Heart right ventricle (tissue), 16 donors: ENCODE measurements around the gene ARL8A. TPM values are rescaled to one million over a fixed set of nuclear protein-coding genes. Genes with fewer than 3 reads are reported as not detected.

Experiments
- ATAC-seq, 8 donors: fragments of 200-7000 bp; cut with Tn5 transposase; one replicate each; pipeline ENCODE4 v1.9.1; 2020; ENCODE audit warnings: mild to moderate bottlenecking in 8 of 8, moderate library complexity in 8 of 8, moderate number of reproducible peaks in 1 of 8
- DNase-seq, 2 donors: peaks; one replicate each; pipeline ENCODE4 v3.0.0-alpha.2; 2020
- H3K27ac ChIP-seq, 10 donors: fragments of 200-600 bp; sonication (generic) in 2 of 10; one replicate each; pipeline versions ENCODE4 v1.5.0 to v1.8.0; 2020 to 2022; ENCODE audit warnings: mild to moderate bottlenecking in 3 of 10
- H3K27me3 ChIP-seq, 7 donors: fragments of 200-600 bp; one replicate each; pipeline ENCODE4 v1.8.0; 2021 to 2022; ENCODE audit warnings: mild to moderate bottlenecking in 2 of 7
- H3K36me3 ChIP-seq, 9 donors: fragments of 200-600 bp; sonication (generic) in 1 of 9; one replicate each; pipeline versions ENCODE4 v1.5.0 to v1.8.0; 2020 to 2022; ENCODE audit warnings: mild to moderate bottlenecking in 2 of 9
- H3K4me1 ChIP-seq, 9 donors: fragments of 200-600 bp; sonication (generic) in 1 of 9; one replicate each; pipeline versions ENCODE4 v1.5.0 to v1.8.0; 2020 to 2022; ENCODE audit warnings: mild to moderate bottlenecking in 4 of 9
- H3K4me3 ChIP-seq, 10 donors: fragments of 200-600 bp; sonication (generic) in 2 of 10; one replicate each; pipeline versions ENCODE4 v1.5.0 to v1.8.0; 2020 to 2022; ENCODE audit warnings: mild to moderate bottlenecking in 7 of 10, moderate library complexity in 2 of 10
- H3K9me3 ChIP-seq, 11 donors: fragments of 200-600 bp in 10 of 11; sonication (generic) in 2 of 11; one replicate each; pipeline versions ENCODE4 v1.5.0 to v1.8.0; 2013 to 2022; ENCODE audit warnings: mild to moderate bottlenecking in 2 of 11, control low read depth in 1 of 11, moderate library complexity in 1 of 11
- WGBS, 2 donors: extraction: QIAGEN DNeasy Blood & Tissue Kit; methylation state at CpG; one replicate each; pipeline ENCODE4 v1.1.7; 2013; ENCODE audit warnings: inconsistent platforms in 1 of 2; 5-methylcytosine and 5-hydroxymethylcytosine counted together
- intact Hi-C, 10 donors: fragments of 100-400 bp; cut with DNase I; formaldehyde crosslinking; loops; one replicate each; pipeline versions ENCODE4 v1.11.1 to v1.14.2; 2022
- polyA plus RNA-seq, 2 donors: library from polyadenylated mRNA; stranded (reverse); fragments of 200-250 nt; gene quantifications; one replicate each; pipeline ENCODE4 v1.2.3, GENCODE V29; 2013
- total RNA-seq, 10 donors: library from RNA; stranded (reverse); fragmentation: NEBNext Ultra II Directional in 3 of 10; extraction: Animal tissue kit (Norgen Biotek cat#: 25700) in 3 of 10; gene quantifications; one replicate each; pipeline versions ENCODE4 v1.2.1 to v1.2.4, GENCODE V29; 2021 to 2023
- TF ChIP-seq, protein P1 (sequence below), 9 donors: fragments of 200-600 bp; sonication (generic) in 2 of 9; IDR thresholded peaks; one replicate each; pipeline versions ENCODE4 v1.5.0 to v1.8.0; 2021 to 2022; ENCODE audit warnings: antibody characterized with exemption in 9 of 9, mild to moderate bottlenecking in 5 of 9, moderate library complexity in 1 of 9
- donor health status: Arrhythmogenic right ventricular cardiomyopathy.
- donor health status: ischemic (EF 13 %, LVEDD 7.1; RV severe dilation, severe dysfunction).
- donor health status: healthy with polysubstance abuse.
- donor health status: DM: no; HTN: yes; CAD: no.
- donor health status: DM: no; HTN: no; CAD: no.
- donor health status: ischemic (EF 25% LVEDD 6.9; RV normal size, moderate dysfunction).
- donor health status: ischemic (EF 25% LVEDD 5.7; RV mildly dilated, moderate dysfunction).
- donor health status: healthy.
- donor health status: DM: yes; HTN: yes; CAD: no.
- donor health status: Ischemic cardiomyopathy.
- donor health status: ischemic (EF 35%, LVEDD 5.7; RV mildly dilated, moderate dysfunction).
- donor health status: nonischemic (EF 11% LVEDD 7.7; RV severe dilation, severe dysfunction).
- donor health status: DM: yes; HTN: yes; CAD: no.
- donor health status: PGD.
- donor health status: ischemic (EF 29% LVEDD 5.4; RV normal size, mild dysfunction).
- donor health status: nonischemic (EF 23%, LVEDD 6.1; RV moderate dilation, normal function).

Gene ARL8A
- total and polyA plus RNA-seq, 12 donors: 21.5 to 92.7 (median 78.0) TPM

DNA sequence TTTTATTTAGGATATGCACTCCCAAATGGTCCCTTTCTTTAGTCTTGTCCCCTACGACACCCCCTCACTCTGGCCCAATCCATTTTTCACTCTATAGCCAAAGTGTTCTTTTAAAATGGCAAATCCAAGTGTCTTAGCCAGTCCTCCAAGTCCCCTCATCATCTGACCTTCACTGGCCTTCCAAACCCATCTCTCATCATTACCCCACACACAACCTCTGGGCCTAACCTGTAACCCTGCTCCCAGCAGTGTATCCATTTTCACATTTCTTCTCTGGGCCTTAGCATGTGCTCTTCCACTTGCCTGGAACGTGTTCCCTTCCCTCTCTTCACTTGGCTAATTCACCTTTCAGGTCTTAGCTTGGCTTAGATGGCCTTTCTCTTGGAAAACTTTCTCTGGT lies 6.5 kb upstream of the ARL8A start:
- H3K36me3 ChIP-seq: peaks cover 0 to 53% (median 0%) of the 10 kb centered on the region in 9 donors
- DNase-seq (no peak), ATAC-seq (no peak)
- peaks cover 0 to 15% (median 6%) of the 10 kb centered on the region in 9 donors for H3K4me1 ChIP-seq
- TF ChIP-seq, protein P1, sequence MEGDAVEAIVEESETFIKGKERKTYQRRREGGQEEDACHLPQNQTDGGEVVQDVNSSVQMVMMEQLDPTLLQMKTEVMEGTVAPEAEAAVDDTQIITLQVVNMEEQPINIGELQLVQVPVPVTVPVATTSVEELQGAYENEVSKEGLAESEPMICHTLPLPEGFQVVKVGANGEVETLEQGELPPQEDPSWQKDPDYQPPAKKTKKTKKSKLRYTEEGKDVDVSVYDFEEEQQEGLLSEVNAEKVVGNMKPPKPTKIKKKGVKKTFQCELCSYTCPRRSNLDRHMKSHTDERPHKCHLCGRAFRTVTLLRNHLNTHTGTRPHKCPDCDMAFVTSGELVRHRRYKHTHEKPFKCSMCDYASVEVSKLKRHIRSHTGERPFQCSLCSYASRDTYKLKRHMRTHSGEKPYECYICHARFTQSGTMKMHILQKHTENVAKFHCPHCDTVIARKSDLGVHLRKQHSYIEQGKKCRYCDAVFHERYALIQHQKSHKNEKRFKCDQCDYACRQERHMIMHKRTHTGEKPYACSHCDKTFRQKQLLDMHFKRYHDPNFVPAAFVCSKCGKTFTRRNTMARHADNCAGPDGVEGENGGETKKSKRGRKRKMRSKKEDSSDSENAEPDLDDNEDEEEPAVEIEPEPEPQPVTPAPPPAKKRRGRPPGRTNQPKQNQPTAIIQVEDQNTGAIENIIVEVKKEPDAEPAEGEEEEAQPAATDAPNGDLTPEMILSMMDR (IDR thresholded peaks at IDR 0.05): no peak
- H3K27ac ChIP-seq: no peak overlapping the region
- intact Hi-C loops: no loop called here
- 92 to 95% methylated on average over 2 of the region's 2 CpGs for WGBS, 2 donors
- no peaks in the 10 kb centered on the region for H3K9me3 ChIP-seq
- H3K4me3 ChIP-seq: no peak overlapping the region
- no peaks in the 10 kb centered on the region for H3K27me3 ChIP-seq

DNA sequence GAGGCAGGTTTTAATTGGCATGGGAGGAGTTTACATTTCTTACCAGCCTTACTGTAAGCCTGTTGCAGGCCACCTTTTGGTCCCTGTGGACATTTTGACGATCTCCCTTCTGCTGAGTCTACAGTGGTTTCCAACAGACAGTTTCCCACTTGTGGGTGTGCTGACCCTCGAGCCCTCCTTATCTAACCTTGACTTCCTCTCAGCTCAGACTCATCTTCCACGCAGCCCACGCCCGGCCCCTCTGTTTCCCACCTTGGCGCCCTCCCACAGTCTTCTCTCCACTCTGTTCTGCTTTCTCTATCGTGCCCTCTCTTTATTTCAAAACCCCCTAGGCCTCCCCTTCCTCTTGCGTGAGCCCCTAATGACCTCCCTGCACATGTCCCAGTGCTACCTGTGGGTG lies 6.1 kb upstream of the ARL8A start:
- no peak for ATAC-seq
- intact Hi-C loops: no loop called here
- H3K36me3 ChIP-seq: peaks cover 0 to 53% (median 0%) of the 10 kb centered on the region in 9 donors
- H3K27ac ChIP-seq: no peak overlapping the region
- no peaks in the 10 kb centered on the region for H3K9me3 ChIP-seq
- no peak for DNase-seq
- WGBS, 2 donors: 85 to 88% methylated on average over 8 of the region's 8 CpGs
- H3K27me3 ChIP-seq: no peaks in the 10 kb centered on the region
- H3K4me1 ChIP-seq: peaks cover 0 to 13% (median 6%) of the 10 kb centered on the region in 9 donors
- TF ChIP-seq, protein P1 (IDR thresholded peaks at IDR 0.05): no peak
- H3K4me3 ChIP-seq: no peak overlapping the region

DNA sequence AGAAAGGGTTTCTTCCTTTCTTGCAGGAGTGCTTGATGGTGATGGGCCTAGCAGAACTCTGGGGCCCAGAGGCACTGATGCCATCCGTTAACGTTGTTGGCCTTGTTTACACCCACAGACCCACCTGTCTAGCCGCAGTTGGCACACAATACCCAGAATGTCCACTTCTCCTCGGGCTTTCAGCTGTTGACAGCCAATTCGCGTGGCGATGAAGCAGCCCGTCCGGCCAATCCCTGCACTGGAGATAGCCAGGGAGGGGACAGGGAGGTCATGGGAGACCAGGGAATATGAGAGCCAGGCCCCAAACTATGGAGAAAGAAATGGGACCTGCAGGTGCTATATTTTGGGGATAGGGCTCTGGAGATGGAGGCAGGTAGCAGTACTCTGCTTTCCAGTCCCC lies 5.7 kb upstream of the ARL8A start:
- intact Hi-C loops: no loop called here
- no peak overlapping the region for H3K4me3 ChIP-seq
- H3K36me3 ChIP-seq: peaks cover 0 to 53% (median 0%) of the 10 kb centered on the region in 9 donors
- no peak for DNase-seq
- H3K9me3 ChIP-seq: no peaks in the 10 kb centered on the region
- no peaks in the 10 kb centered on the region for H3K27me3 ChIP-seq
- peaks cover 3 to 13% (median 7%) of the 10 kb centered on the region in 9 donors for H3K4me1 ChIP-seq
- TF ChIP-seq, protein P1 (IDR thresholded peaks at IDR 0.05): no peak
- H3K27ac ChIP-seq: no peak overlapping the region
- no peak for ATAC-seq
- WGBS, 2 donors: 89 to 91% methylated on average over 9 of the region's 9 CpGs

DNA sequence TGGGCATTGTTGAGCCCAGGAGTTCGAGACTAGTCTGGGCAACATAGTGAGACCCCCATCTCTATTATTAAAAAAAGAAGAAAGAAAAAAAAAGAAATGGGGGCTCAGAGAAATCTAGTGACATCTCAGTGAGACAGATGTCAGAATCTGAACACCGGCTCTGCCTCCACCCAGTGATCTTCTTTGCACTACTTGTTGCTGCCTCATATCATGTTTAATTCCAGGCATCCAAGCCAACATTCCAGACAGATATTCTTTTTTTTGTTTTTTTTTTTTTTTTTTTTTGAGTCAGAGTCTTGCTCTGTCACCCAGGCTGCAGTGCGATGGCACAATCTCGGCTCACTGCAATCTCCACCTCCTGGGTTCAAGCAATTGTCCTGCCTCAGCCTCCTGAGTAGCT lies 5.0 kb upstream of the ARL8A start:
- ATAC-seq (no peak), DNase-seq (no peak)
- peaks cover 3 to 13% (median 8%) of the 10 kb centered on the region in 9 donors for H3K4me1 ChIP-seq
- TF ChIP-seq, protein P1 (IDR thresholded peaks at IDR 0.05): no peak
- intact Hi-C loops: no loop called here
- peaks cover 0 to 52% (median 0%) of the 10 kb centered on the region in 9 donors for H3K36me3 ChIP-seq
- WGBS, 2 donors: 92 to 93% methylated on average over 4 of the region's 4 CpGs
- H3K27ac ChIP-seq: no peak overlapping the region
- no peaks in the 10 kb centered on the region for H3K9me3 ChIP-seq
- no peaks in the 10 kb centered on the region for H3K27me3 ChIP-seq
- no peak overlapping the region for H3K4me3 ChIP-seq
